Right atrium auricular region (tissue), 2 donors: ENCODE measurements around the gene IL1R2. TPM values are rescaled to one million over a fixed set of nuclear protein-coding genes. Genes with fewer than 3 reads are reported as not detected.

Experiments used
- DNase-seq: peaks from one replicate; pipeline ENCODE4 v3.0.0-alpha.2; 2019; ENCODE audit warnings: low spot score
- H3K27ac ChIP-seq, 2 donors: fragments of 200-600 bp; sonication (generic); 1 replicate in 1 of 2; 2 replicates in 1 of 2; pipeline ENCODE4 v1.5.1; 2016 to 2019
- H3K27me3 ChIP-seq, 2 donors: fragments of 200-600 bp; sonication (generic); one replicate each; pipeline versions ENCODE4 v1.5.1 to v1.6.0; 2017 to 2019
- H3K36me3 ChIP-seq: fragments of 200-600 bp; sonication (generic); one replicate; pipeline ENCODE4 v1.5.1; 2016
- H3K4me1 ChIP-seq, 2 donors: fragments of 200-600 bp; sonication (generic); one replicate each; pipeline versions ENCODE4 v1.5.1 to v1.6.0; 2017 to 2019
- H3K4me3 ChIP-seq, 2 donors: fragments of 200-600 bp; sonication (generic); 1 replicate in 1 of 2; 2 replicates in 1 of 2; pipeline ENCODE4 v1.5.1; 2017 to 2019; ENCODE audit warnings: mild to moderate bottlenecking in 1 of 2, moderate library complexity in 1 of 2
- H3K9me3 ChIP-seq, 2 donors: fragments of 200-600 bp; sonication (generic); one replicate each; pipeline ENCODE4 v1.5.1; 2019
- total RNA-seq, 2 donors: library from RNA; depleted of rRNA; stranded (reverse); fragments of >200 nt; gene quantifications; one replicate each; pipeline ENCODE4 v1.1.0, GENCODE V29; 2016
- TF ChIP-seq, protein P1 (sequence below), 2 donors: fragments of 200-600 bp; sonication (generic); IDR thresholded peaks; one replicate each; pipeline ENCODE4 v1.5.1; 2019; ENCODE audit warnings: antibody characterized with exemption in 2 of 2

IL1R2 gene
- total RNA-seq, 2 donors from 2014 or later, result 2.8 to 16.1 TPM

DNA sequence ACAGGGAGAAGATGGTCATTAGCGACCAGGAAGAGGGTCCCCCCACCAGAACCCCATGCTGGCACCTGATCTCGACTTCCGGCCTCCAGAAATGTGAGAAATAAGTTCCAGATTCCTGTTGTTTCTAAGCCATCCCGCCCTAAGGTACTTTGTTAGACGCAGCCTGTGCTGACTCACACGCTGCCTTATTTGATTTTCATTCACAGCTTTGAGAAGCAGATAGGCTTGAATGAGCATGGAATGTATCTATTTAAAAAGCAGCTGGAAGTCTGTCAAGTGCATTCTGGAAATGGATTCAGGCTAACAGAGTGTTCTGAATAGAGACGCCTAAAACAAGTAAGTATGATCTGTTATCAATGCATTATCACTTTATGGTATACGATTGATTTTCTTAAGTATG, 8.3 kb upstream of the IL1R2 start:
- Histone ChIP-seq H3K9me3 (no peaks in the 10 kb centered on the region), H3K27ac (no peak overlapping the region), H3K4me3 (no peak overlapping the region), H3K27me3 (no peaks in the 10 kb centered on the region), H3K36me3 (no peaks in the 10 kb centered on the region), H3K4me1 (peaks cover 0 to 10% of the 10 kb centered on the region in 2 donors)
- DNase-seq, result no peak
- TF ChIP-seq, protein P1, sequence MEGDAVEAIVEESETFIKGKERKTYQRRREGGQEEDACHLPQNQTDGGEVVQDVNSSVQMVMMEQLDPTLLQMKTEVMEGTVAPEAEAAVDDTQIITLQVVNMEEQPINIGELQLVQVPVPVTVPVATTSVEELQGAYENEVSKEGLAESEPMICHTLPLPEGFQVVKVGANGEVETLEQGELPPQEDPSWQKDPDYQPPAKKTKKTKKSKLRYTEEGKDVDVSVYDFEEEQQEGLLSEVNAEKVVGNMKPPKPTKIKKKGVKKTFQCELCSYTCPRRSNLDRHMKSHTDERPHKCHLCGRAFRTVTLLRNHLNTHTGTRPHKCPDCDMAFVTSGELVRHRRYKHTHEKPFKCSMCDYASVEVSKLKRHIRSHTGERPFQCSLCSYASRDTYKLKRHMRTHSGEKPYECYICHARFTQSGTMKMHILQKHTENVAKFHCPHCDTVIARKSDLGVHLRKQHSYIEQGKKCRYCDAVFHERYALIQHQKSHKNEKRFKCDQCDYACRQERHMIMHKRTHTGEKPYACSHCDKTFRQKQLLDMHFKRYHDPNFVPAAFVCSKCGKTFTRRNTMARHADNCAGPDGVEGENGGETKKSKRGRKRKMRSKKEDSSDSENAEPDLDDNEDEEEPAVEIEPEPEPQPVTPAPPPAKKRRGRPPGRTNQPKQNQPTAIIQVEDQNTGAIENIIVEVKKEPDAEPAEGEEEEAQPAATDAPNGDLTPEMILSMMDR (IDR thresholded peaks at IDR 0.05), result no peak

DNA sequence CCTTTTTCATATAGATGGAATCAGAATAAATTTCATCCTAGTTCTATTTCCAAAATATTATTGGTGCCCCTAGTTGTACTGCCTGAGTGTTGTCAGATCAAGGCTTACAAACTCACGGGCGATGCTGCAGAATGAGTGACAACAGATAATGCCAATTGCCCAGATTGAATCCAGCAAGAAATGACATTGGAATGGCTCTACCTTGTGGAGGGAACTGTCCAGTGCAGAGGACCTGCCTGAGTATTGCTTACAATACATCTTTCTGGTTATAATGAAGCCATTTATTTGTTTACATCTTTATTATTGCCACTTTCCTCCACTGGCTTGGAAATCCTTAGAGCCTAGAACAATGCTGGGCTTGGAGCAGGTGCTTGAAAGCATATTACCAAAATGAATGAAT, 7.8 kb upstream of the IL1R2 start:
- Histone ChIP-seq H3K4me1 (peaks cover 0 to 10% of the 10 kb centered on the region in 2 donors), H3K9me3 (no peaks in the 10 kb centered on the region), H3K27ac (no peak overlapping the region), H3K36me3 (no peaks in the 10 kb centered on the region), H3K27me3 (no peaks in the 10 kb centered on the region), H3K4me3 (no peak overlapping the region)
- TF ChIP-seq, protein P1 (IDR thresholded peaks at IDR 0.05), result peak in 1 of 2 donors; percentile 58
- no peak for DNase-seq

DNA sequence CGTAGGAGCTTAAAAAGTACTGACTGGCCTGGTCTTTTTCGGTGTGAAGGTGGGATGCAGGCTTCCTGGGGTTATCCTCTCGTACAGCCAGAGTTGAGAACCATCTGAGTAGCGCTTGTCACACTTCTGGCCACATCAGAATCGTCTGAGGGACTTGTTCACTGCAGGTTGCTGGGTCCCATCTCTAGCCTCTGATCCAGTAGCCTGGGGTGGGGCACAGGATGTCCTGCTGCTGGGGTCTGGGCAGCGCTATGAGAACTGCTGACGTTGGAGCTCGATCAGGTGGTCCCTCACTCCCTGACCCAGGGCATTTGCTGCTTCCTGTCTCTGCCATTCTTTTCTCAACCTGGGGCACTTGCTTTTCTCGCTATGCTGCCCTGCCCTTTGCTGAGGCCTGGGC, 7.1 kb upstream of the IL1R2 start:
- Histone ChIP-seq H3K4me3 (no peak overlapping the region), H3K4me1 (peaks cover 0 to 10% of the 10 kb centered on the region in 2 donors), H3K9me3 (no peaks in the 10 kb centered on the region), H3K27me3 (no peaks in the 10 kb centered on the region), H3K27ac (no peak overlapping the region), H3K36me3 (no peaks in the 10 kb centered on the region)
- TF ChIP-seq, protein P1 (IDR thresholded peaks at IDR 0.05), result no peak
- DNase-seq, result no peak

DNA sequence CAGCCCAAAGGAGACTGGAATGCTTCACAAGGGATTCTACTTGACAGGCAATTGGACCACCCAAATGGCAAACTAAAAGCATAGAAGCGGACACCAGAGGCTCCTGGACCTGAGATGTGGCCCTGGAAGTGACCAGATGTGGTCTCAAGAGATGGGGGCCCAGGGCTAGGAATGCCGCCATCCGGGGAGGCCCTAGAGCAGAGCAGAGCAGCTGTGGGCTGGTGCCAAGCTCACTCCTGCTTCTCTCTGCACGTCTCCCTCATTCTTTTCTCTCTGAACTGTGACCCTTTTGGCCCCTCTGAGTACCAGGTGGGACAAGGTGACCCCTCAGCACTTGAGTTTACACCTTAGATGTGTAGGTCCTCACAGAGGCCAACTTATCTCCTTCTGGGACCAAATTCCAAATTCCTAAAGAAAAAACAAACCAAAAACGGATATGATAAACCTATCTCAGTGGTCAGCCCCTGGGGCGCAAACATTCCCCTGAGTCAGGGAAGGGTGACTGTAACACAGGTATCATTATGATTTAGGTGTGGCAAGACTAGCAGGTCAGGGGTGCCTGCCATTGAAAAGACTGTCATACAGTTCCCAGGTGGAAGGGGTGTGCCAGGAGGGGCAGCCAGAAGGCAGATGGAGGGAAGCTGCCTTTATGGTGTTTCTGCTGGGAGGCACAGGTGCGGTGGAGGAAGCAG, 6.5 kb upstream of the IL1R2 start:
- no peak overlapping the region for H3K27ac ChIP-seq
- no peaks in the 10 kb centered on the region for H3K36me3 ChIP-seq
- H3K27me3 ChIP-seq, result no peaks in the 10 kb centered on the region
- TF ChIP-seq, protein P1 (IDR thresholded peaks at IDR 0.05), result no peak
- H3K9me3 ChIP-seq, result no peaks in the 10 kb centered on the region
- no peak for DNase-seq
- H3K4me1 ChIP-seq, result peaks cover 0 to 10% of the 10 kb centered on the region in 2 donors
- H3K4me3 ChIP-seq, result no peak overlapping the region

DNA sequence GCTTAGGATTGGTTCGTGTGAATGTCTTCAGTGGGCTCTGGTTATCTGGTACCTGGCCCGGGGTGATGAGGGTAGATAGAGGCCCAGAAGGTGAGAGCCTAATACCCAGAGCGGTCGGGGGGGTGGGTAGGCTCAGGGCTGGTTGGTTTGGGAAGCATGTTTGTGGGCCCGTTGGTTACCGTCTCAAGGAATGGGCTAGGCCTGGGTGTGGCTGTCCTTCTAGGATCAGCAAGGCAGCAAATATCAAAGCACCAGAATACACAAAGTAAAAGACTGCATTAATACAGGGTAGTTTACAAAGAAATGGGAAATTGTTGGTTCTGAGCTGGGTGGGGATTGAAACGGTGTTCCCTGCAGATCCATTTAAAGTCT, 6.0 kb upstream of the IL1R2 start:
- no peaks in the 10 kb centered on the region for H3K9me3 ChIP-seq
- H3K4me1 ChIP-seq, result peaks cover 0 to 10% of the 10 kb centered on the region in 2 donors
- H3K27me3 ChIP-seq, result no peaks in the 10 kb centered on the region
- TF ChIP-seq, protein P1 (IDR thresholded peaks at IDR 0.05), result no peak
- no peaks in the 10 kb centered on the region for H3K36me3 ChIP-seq
- no peak overlapping the region for H3K27ac ChIP-seq
- no peak overlapping the region for H3K4me3 ChIP-seq
- DNase-seq, result no peak

DNA sequence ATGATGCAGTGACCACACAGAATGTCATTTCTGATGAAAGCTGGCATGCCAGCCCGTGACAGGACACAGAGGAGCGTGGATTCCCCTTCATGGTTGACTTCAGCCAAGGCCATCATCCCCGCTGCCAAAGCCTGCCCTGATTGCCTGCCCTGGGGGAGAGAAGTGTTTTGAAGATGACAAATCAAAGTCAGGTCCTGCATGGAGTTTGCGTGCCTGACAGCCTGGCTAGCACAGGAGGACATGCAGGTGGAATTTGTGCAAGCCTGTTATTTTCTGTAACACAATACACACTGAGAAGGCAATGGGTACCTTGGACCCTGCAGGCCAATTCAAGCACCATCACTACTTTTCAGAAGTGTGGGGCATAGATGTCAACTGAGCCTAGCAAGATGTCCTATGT, 5.4 kb upstream of the IL1R2 start:
- TF ChIP-seq, protein P1 (IDR thresholded peaks at IDR 0.05), result no peak
- no peak overlapping the region for H3K27ac ChIP-seq
- H3K36me3 ChIP-seq, result no peaks in the 10 kb centered on the region
- H3K4me1 ChIP-seq, result peaks cover 0 to 10% of the 10 kb centered on the region in 2 donors
- no peak overlapping the region for H3K4me3 ChIP-seq
- no peak for DNase-seq
- no peaks in the 10 kb centered on the region for H3K9me3 ChIP-seq
- no peaks in the 10 kb centered on the region for H3K27me3 ChIP-seq
